GM18861 (cell line): ENCODE results near the gene PRM2.

Source experiments
- ATAC-seq: cut with Tn5 transposase; IDR thresholded peaks from one replicate; pipeline ENCODE4 v1.9.1; 2021; ENCODE audit not compliant: unreplicated experiment

PRM2 gene

GRCh38 chr16:11264155-11264832 lies 12.0 kb downstream of the PRM2 start:
- ATAC-seq = no peak

- ATAC-seq = no peak
Measured at GRCh38 chr16:11263737-11264136, 12.5 kb downstream of the PRM2 start.

- ATAC-seq = no peak
Measured at GRCh38 chr16:11262915-11263314, 13.4 kb downstream of the PRM2 start.

- no peak for ATAC-seq
Measured at GRCh38 chr16:11260596-11260966, 15.7 kb downstream of the PRM2 start.

- no peak for ATAC-seq
Measured at GRCh38 chr16:11259655-11260595, 16.4 kb downstream of the PRM2 start.

GRCh38 chr16:11258553-11259492 lies 17.5 kb downstream of the PRM2 start:
- ATAC-seq = no peak

GRCh38 chr16:11257131-11257938 lies 18.9 kb downstream of the PRM2 start:
- no peak for ATAC-seq

- no peak for ATAC-seq
Measured at GRCh38 chr16:11256661-11257130, 19.6 kb downstream of the PRM2 start.

GRCh38 chr16:11255737-11256660 lies 20.3 kb downstream of the PRM2 start, which contains the start of gene SOCS1:
Gene SOCS1 (minus strand): TSS chr16:11256204. CDS start chr16:11255478, 726 bp downstream.
- peak; percentile 37 for ATAC-seq

GRCh38 chr16:11254913-11255736 lies 21.2 kb downstream of the PRM2 start:
- ATAC-seq = no peak

GRCh38 chr16:11253995-11254912 lies 22.0 kb downstream of the PRM2 start:
- ATAC-seq = no peak

- ATAC-seq = no peak
Measured at GRCh38 chr16:11253009-11253994, 23.0 kb downstream of the PRM2 start.

- ATAC-seq = no peak
Measured at GRCh38 chr16:11252482-11252931, 23.8 kb downstream of the PRM2 start.

GRCh38 chr16:11251525-11252481 lies 24.5 kb downstream of the PRM2 start:
- ATAC-seq = no peak
